ENCODE measurements around the gene LMCD1.

LMCD1 gene

GRCh38 chr3:8536096-8537056 lies 34.8 kb downstream of the LMCD1 start:
- no peak for DNase-seq (ENCODE audit: low read depth in 2 of 2)

GRCh38 chr3:8537440-8537839 lies 35.8 kb downstream of the LMCD1 start:
- DNase-seq (ENCODE audit: low read depth in 2 of 2) = no peak

- DNase-seq (ENCODE audit: low read depth in 2 of 2) = no peak
Observed at GRCh38 chr3:8538223-8538622, 36.6 kb downstream of the LMCD1 start.

- no peak for DNase-seq (ENCODE audit: low read depth in 2 of 2)
Observed at GRCh38 chr3:8538913-8539312, 37.3 kb downstream of the LMCD1 start.

- no peak for DNase-seq (ENCODE audit: low read depth in 2 of 2)
Observed at GRCh38 chr3:8539419-8539818, 37.8 kb downstream of the LMCD1 start.

- DNase-seq (ENCODE audit: low read depth in 2 of 2) = no peak
Observed at GRCh38 chr3:8540456-8540855, 38.8 kb downstream of the LMCD1 start.

- no peak for DNase-seq (ENCODE audit: low read depth in 2 of 2)
Observed at GRCh38 chr3:8541486-8541885, 39.9 kb downstream of the LMCD1 start.

- DNase-seq (ENCODE audit: low read depth in 2 of 2) = no peak
Observed at GRCh38 chr3:8542190-8543135, 40.8 kb downstream of the LMCD1 start.

GRCh38 chr3:8546609-8547008 lies 45.0 kb downstream of the LMCD1 start:
- no peak for DNase-seq (ENCODE audit: low read depth in 2 of 2)

- no peak for DNase-seq (ENCODE audit: low read depth in 2 of 2)
Observed at GRCh38 chr3:8548502-8549275, 47.1 kb downstream of the LMCD1 start.

- DNase-seq (ENCODE audit: low read depth in 2 of 2) = no peak
Observed at GRCh38 chr3:8549354-8549753, 47.7 kb downstream of the LMCD1 start.

GRCh38 chr3:8550611-8551010 lies 49.0 kb downstream of the LMCD1 start:
- no peak for DNase-seq (ENCODE audit: low read depth in 2 of 2)

- no peak for DNase-seq (ENCODE audit: low read depth in 2 of 2)
Observed at GRCh38 chr3:8552223-8552762, 50.7 kb downstream of the LMCD1 start.

- DNase-seq (ENCODE audit: low read depth in 2 of 2) = no peak
Observed at GRCh38 chr3:8553405-8553804, 51.8 kb downstream of the LMCD1 start.

- no peak for DNase-seq (ENCODE audit: low read depth in 2 of 2)
Observed at GRCh38 chr3:8554696-8555095, 53.1 kb downstream of the LMCD1 start.

- no peak for DNase-seq (ENCODE audit: low read depth in 2 of 2)
Observed at GRCh38 chr3:8555113-8555661, 53.6 kb downstream of the LMCD1 start.

- no peak for DNase-seq (ENCODE audit: low read depth in 2 of 2)
Observed at GRCh38 chr3:8555725-8556472, 54.3 kb downstream of the LMCD1 start.

GRCh38 chr3:8556473-8556869 lies 54.8 kb downstream of the LMCD1 start:
- DNase-seq (ENCODE audit: low read depth in 2 of 2) = no peak

GRCh38 chr3:8557298-8557697 lies 55.7 kb downstream of the LMCD1 start:
- no peak for DNase-seq (ENCODE audit: low read depth in 2 of 2)

- DNase-seq (ENCODE audit: low read depth in 2 of 2) = no peak
Observed at GRCh38 chr3:8558645-8559044, 57.0 kb downstream of the LMCD1 start.

All from stimulated activated CD8-positive, alpha-beta memory T cell treated with anti-CD3 and anti-CD28 coated beads, Interleukin-15, amount 100 ng/mL, for 48 hours (primary cell).